ENCODE results near the gene DNAJC24. TPM values are rescaled to one million over a fixed set of nuclear protein-coding genes. Genes with fewer than 3 reads are reported as not detected.
A peak's percentile ranks its signal among the peaks of the same experiment; 100 is the strongest.
"Not testable (repeated sequence)": the region's sequence is repeated elsewhere in the genome, so short reads cannot be mapped to it uniquely, and the experiment has no call there.

Gene DNAJC24, protein sequence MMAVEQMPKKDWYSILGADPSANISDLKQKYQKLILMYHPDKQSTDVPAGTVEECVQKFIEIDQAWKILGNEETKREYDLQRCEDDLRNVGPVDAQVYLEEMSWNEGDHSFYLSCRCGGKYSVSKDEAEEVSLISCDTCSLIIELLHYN
- 14.2 and 17.0 TPM in 2 replicates for polyA plus RNA-seq (2011; rRNA removed)
- polyA minus RNA-seq (2011; rRNA and poly(A)+ RNA removed): 18.8 and 29.9 TPM in 2 replicates

DNA sequence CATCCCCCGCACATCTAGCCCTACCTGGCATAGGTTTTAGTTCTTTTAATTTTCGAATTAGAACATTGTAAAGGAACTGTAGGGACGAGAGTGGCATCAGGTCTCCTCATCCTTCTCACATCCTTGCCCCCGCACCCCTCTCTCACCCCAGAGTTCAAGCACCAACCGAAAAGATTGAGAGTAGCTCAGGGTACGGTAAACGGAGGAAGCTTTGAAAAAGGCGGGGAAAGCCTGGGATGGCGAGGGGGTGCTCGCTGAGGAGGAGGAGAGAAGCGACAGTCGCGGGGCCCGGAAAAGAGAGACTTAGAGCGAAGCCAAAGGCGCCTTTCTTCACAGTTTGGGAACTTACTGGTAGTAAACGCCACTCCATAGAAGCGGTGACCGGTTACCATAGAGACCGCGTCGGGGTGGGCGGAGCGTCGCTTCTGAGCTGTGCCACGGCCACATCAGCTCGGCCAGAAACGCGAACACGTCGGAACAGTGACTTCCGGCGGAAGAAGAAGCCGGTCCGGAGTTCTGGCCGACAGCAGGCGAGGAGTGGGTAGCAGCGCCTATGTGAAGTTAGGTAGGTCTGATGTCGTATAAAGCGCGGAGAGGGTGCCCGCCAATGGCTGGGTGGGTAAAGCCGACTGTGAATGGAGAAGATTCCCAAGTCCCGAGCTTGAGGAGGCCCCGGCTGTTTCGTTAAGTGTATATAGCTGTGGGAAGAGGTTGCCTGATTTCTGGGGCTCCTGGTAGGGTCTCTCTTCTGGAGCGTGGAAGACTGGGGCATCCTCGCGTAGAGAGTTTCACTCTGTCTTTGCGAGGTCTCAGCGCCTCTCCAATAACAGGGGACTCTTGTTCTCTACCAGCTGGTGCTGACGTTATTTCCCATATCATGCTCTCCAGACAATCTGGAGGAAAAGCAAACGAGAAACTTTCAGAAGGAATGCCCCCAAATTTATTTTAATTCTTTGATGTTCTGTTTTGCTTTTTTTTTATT is at the start of gene DNAJC24, which contains the start of gene DCDC1:
Gene DNAJC24 (plus strand): TSS at position 513 of the 982 bp plus-strand sequence. CDS start 889 bp downstream, outside the sequence.
Gene DCDC1 (minus strand): TSS at position 392 of the 982 bp plus-strand sequence. CDS start 41,459 bp downstream, outside the sequence.
- Histone ChIP-seq H3K4me3 (ENCODE audit: low read depth, low read length) (peak within 1 kb of the TSS; percentile 87), H3K9me3 (ENCODE audit: control insufficient read depth, insufficient read depth, low read length) (no peaks in the 10 kb centered on the region), H3K27ac (ENCODE audit: low read depth, low read length) (peak within 1 kb of the TSS; percentile 83), H3K27me3 (ENCODE audit: control insufficient read depth, insufficient read depth, low read length) (no peaks in the 10 kb centered on the region)
- CTCF ChIA-PET: interaction anchor here (0.5 to 1.4 kb wide), 5 partner anchors 12 to 28 kb away, joined by 3 to 4 read pairs (median 4); no protein-coding TSS in a partner anchor
- POLR2A ChIA-PET: interaction anchor here (0.7 kb wide), 1 partner anchor 721 kb away, joined by 3 read pairs; no protein-coding TSS in a partner anchor
- TF ChIP-seq CTCF (IDR thresholded peaks at IDR 0.05; ENCODE audit: low read depth, low read length): no peak
- peak; percentile 72 for DNase-seq (ENCODE audit: low read depth, low spot score)

DNA sequence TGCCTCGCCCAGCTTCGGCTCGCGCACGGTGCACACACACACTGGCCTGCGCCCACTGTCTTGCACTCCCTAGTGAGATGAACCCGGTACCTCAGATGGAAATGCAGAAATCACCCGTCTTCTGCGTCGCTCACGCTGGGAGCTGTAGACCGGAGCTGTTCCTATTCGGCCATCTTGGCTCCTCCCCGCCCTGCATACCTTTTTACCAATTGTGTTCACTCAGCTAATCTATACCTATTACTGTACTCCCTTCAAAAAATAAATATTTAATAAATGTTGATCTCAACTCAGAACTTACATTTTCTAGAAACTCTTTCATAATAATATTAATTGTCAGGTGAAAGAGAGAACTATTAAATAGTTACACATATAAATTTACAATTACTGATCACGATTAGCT is 48.2 kb upstream of the DNAJC24 start:
- CTCF ChIA-PET; DNase-seq (ENCODE audit: low read depth, low spot score); H3K27me3 ChIP-seq (ENCODE audit: control insufficient read depth, insufficient read depth, low read length); H3K27ac ChIP-seq (ENCODE audit: low read depth, low read length); POLR2A ChIA-PET; H3K9me3 ChIP-seq (ENCODE audit: control insufficient read depth, insufficient read depth, low read length); H3K4me3 ChIP-seq (ENCODE audit: low read depth, low read length): not testable (repeated sequence)

- Histone ChIP-seq H3K27me3 (ENCODE audit: control insufficient read depth, insufficient read depth, low read length) (no peaks in the 10 kb centered on the region), H3K9me3 (ENCODE audit: control insufficient read depth, insufficient read depth, low read length) (no peaks in the 10 kb centered on the region), H3K4me3 (ENCODE audit: low read depth, low read length) (no peak overlapping the region), H3K27ac (ENCODE audit: low read depth, low read length) (no peak overlapping the region)
- no peak for TF ChIP-seq CTCF (IDR thresholded peaks at IDR 0.05; ENCODE audit: low read depth, low read length)
- POLR2A ChIA-PET: no interaction called here
- CTCF ChIA-PET: no interaction called here
- DNase-seq (ENCODE audit: low read depth, low spot score): no peak
These were observed 46.5 kb upstream of the DNAJC24 start for GRCh38 chr11:31323145-31323544.

DNA sequence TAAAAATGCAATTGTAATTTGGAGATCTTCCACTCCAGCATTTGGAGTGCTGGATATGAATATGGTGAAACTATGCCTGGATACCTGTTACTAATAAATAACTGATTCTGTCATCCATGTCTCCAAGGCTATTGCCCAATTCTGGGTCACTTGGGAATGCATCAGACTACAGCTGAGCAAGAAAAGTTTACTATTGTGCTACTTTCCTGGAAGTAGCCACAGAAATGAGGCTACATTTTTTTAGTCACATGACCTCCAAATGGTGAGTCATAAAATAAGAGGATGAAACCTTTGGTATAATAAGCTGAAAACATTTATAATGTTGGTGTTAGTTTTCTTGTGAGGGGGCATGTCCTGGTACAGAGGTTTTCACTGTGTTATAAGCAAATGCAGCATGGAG is 44.5 kb upstream of the DNAJC24 start:
- Histone ChIP-seq H3K27me3 (ENCODE audit: control insufficient read depth, insufficient read depth, low read length) (no peaks in the 10 kb centered on the region), H3K27ac (ENCODE audit: low read depth, low read length) (no peak overlapping the region), H3K4me3 (ENCODE audit: low read depth, low read length) (no peak overlapping the region), H3K9me3 (ENCODE audit: control insufficient read depth, insufficient read depth, low read length) (no peaks in the 10 kb centered on the region)
- CTCF ChIA-PET: interaction anchor here (0.6 kb wide), 1 partner anchor 998 kb away, joined by 7 read pairs; no protein-coding TSS in a partner anchor
- TF ChIP-seq CTCF (IDR thresholded peaks at IDR 0.05; ENCODE audit: low read depth, low read length): no peak
- DNase-seq (ENCODE audit: low read depth, low spot score): no peak
- POLR2A ChIA-PET: no interaction called here

GRCh38 chr11:31326470-31327148 is 43.1 kb upstream of the DNAJC24 start:
- CTCF ChIA-PET: interaction anchor here (0.6 kb wide), 1 partner anchor 64 kb away, joined by 5 read pairs; no protein-coding TSS in a partner anchor
- no peak for DNase-seq (ENCODE audit: low read depth, low spot score)
- TF ChIP-seq CTCF (IDR thresholded peaks at IDR 0.05; ENCODE audit: low read depth, low read length): no peak
- H3K27ac ChIP-seq (ENCODE audit: low read depth, low read length): no peak overlapping the region
- H3K9me3 ChIP-seq (ENCODE audit: control insufficient read depth, insufficient read depth, low read length): no peaks in the 10 kb centered on the region
- POLR2A ChIA-PET: no interaction called here
- H3K27me3 ChIP-seq (ENCODE audit: control insufficient read depth, insufficient read depth, low read length): no peaks in the 10 kb centered on the region
- no peak overlapping the region for H3K4me3 ChIP-seq (ENCODE audit: low read depth, low read length)

Measured in AG04450 (cell line).